Stimulated activated CD8-positive, alpha-beta memory T cell treated with anti-CD3 and anti-CD28 coated beads, Interleukin-12 subunit alpha, Interleukin-12 subunit beta, amount 100 ng/mL, for 4 hours (primary cell): Measurements from ENCODE around the gene PRKCI.
"Not testable (repeated sequence)": the region's sequence is repeated elsewhere in the genome, so short reads cannot be mapped to it uniquely, and the experiment has no call there.

Source experiments
- DNase-seq: peaks from one replicate; pipeline ENCODE4 v3.0.0-alpha.2; 2020; ENCODE audit warnings: low read depth

Gene PRKCI

DNA sequence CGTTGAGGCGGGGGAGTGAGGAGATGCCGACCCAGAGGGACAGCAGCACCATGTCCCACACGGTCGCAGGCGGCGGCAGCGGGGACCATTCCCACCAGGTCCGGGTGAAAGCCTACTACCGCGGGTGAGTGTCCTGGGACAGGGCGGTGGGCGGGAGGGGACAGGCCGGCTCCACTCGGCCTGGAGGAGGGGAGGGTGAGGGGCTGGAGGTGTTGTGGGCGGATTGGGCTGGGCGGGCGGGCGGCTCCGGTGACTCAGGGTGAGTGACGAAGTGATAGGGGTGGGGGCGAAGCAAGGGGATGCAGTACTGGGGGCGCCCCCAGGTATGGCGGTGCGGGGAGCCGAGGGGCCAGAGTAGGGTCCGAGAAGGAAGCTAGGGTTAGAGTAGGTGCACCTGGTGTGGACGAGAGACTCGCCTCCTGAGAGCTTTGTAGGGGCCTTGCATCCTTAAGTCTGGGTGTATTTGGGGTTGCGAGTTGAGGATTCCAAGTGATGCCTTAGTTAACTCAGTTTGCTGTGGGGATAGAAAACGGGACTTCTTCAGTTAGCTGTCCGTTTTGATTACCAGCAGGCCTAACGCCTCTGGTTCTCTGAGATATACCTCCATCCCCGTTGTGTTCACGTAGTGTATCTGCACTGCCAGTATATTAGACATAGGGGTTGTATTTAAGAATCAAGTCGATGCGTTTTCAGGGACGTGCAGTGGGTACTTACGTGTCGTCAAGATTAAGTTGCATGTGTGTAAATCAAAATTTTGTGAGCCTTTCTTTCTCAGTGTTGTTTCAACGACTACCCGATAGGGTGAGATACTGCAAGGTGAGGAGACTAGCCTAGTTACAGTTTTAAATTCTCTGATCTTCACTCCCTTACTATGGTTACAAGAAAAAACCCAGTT is 670 bp downstream of the PRKCI start:
- peak; percentile 30 for DNase-seq

DNA sequence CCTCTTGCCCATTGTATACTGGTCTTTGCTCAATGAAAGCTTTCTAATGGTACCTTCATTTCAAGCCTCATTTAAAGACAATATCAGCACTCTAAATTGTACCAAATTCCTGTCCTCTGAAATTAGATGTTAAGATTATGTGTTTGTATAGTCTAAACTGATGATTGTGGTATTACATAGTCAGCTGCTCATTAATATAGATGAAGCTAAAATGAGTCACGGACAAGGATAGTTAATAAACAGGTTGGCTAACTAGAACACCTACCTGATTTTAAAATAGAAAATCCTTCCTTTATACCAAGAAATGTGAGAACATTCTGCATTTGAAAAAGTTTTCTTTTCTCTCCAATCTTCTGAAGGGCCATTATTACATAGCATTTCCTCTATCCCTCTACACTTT is 2.9 kb downstream of the PRKCI start:
- DNase-seq: no peak

DNA sequence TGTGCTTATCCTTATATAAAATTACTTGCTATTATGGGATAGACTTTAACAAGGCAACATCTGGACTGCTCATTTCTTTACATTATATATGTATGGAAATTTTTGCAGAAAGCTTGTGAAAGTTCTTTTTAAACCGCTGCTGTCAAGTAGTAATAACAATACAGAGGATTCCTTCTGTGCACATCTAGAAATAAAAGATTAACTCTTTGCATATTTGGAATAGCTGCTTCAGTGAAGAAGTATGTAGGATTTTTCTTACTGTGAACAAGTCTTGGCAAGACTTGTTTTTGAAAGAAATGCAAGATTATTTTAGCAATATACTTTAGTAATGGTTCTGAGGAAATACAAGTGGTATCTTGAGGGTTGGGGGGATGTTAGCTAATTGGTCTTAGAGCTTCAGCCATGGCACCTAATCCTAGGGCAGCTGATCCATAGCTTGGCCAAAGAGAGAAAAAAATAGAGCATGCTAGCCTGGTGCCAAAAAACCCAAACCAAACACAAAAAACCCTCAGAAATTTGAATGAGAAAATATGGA is 4.3 kb downstream of the PRKCI start:
- no peak for DNase-seq

DNA sequence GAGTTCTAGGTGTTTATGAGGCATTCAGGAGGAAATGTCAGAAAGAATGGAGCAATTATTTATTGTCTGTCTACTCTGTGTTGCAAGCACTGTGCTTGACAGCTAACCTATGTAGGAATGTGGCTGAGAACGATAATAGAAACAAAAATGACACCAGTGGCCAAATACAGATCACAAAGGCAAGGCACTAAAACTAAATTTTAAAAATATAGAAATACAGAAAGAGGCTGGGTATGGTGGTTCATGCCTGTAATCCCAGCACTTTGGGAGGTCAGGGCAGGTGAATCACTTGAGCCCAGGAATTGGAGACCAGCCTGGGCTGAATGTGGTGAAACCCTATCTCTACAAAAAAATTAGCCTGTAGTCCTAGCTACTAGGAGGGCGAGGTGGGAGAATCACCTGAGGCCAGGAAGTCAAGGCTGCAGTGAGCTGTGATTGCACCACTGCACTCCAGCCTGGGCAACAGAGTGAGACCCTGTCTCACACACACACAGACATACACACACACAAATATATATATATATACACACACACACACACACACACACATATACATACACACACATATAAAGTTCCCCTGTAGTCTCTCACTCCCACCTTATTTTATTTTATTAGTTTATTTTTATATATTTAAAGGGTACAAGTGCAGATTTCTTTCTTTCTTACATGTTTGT is 6.0 kb downstream of the PRKCI start:
- no peak for DNase-seq

DNA sequence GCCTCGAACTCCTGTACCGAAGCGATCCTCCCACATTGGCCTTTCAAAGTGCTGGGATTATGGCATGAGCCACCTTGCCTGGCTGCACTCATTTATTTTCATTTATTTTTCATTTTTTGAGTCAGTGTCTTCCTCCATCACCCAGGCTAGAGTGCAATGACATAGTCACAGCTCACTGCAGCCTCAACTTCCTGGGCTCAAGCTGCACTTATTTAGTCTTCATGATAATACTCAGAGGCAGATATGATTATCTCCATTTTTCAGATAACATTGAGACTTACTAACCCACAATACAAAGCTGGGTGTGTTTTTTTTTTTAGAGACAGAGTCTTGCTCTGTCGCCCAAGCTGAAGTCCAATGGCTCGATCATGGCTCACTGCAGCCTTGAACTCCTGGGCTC is 10.0 kb downstream of the PRKCI start:
- DNase-seq: no peak

DNA sequence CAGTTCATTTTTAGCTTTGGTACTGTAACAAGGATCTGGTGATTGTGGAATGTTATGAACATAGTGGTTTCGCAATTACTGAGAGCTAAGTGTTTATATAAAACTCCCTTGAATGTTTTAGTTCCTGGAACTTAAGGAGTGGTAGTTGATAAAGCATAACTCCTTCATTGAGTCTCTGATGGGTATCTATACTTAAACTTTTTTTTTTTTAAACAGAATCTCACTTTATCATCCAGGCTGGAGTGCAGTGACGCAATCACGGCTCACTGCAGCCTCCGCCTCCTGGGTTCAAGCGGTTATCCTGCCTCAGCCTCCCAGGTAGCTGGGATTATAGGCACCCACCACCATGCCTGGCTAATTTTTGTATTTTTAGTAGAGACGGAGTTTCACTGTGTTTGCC is 11.3 kb downstream of the PRKCI start:
- DNase-seq: no peak

DNA sequence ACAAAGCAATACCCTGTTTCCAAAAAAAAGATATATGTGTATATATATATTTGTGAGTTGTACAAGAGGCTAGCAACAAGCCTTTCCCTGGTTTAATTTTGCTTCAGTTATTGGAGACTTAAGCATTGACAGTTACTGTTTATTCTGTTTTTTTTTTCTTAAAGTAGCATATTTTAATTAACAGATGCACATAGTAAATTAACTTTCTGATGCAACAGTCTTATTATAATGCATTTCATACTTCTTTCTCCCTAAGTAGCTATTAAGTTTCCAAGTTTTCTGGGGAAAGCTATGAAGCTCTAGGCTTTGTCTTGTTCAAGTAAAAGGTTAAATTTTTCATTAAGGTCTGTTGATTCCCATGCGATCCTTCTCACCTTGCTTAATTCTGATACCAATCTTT is 17.9 kb downstream of the PRKCI start:
- no peak for DNase-seq

DNA sequence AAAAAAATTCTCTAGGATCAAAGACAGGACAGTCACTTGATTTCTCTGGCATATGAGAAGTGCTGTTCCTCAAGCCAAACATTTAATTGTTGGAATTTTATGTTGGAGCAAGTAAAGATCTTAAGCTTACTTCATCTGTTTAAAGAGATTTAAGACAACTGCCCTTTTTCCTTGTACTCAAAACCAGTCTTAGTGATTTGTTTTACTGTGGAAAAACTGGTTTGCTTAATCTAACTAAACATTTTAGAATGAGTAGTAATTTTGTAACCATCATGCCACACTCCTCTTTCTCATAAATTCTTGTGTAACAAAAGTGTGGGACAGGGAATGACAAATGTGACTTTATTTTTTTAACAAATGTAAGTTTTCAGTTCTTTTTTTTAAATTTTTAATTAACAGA is 18.4 kb downstream of the PRKCI start:
- DNase-seq: no peak

DNA sequence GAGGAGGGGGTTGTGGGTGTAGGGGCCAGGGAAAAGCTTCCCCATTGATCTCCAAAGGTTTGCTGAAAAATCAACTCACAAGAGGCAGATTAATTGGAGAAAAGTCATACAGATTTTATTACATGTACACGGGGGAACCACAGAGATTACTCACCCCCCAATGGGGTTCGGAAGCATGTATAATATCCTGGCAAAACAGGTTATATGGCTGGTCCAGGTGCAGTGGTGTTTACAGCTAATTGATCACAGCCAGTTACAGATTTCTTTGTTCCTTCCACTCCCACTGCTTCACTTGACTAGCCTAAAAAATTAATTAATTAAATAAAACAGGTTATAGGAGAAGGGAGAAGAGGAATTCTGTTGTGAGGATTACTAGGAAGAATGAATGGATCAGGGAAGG is 22.4 kb downstream of the PRKCI start:
- no peak for DNase-seq

DNA sequence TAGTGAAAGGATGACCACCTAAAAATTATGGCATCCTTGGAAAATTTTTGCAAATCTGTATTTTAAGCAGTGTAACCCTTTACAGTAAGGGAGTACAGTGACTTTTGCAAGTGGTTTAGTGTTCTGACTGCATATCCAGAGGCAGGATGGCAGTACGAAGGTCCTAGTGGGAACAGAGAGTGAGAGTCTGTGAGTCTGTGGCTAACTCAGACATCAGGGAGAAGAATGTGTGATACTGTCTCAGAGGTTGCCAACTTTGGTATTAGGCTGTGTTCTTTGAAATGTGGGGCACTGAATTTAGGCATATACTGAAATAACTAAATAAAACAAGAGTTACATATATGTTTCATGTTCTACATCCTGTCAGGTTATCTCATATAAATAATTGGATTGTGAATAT is 25.7 kb downstream of the PRKCI start:
- no peak for DNase-seq

DNA sequence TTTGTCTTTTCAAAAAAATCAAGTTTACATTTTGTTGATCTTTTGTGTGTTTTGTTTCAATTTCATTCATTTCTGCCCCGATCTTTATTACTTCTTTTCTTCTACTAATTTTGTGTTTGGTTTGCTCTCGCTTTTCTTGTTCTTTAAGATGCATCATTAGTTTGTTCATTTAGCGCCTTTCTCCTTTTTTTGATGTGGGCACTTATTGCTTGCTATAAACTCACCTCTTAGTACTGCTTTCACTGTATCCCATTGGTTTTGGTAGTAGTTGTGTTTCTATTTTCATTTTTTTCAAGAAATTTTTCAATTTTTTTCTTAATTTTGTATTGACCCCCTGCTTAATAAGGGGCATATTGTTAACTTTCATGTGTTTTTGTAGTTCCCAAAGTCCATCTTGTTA is 34.4 kb downstream of the PRKCI start:
- no peak for DNase-seq

DNA sequence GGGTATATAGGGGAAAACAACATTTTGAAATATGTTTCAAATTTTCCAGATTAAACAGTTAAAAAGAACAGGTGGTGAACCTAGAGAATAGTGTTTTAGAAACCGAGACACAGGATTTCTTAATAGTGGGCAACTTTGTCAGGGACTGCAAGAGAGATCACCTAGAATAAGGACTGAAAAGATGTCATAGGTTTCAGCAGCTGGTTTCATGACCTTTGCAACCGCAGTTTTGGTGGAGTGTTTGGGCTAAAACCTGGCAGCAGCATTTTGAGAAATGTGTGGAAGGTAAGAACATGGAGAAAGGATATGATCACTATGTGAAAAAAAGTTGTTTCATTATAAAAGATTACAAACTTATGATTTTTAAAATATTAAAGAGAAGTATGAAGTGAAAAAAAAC is 34.9 kb downstream of the PRKCI start:
- no peak for DNase-seq

DNA sequence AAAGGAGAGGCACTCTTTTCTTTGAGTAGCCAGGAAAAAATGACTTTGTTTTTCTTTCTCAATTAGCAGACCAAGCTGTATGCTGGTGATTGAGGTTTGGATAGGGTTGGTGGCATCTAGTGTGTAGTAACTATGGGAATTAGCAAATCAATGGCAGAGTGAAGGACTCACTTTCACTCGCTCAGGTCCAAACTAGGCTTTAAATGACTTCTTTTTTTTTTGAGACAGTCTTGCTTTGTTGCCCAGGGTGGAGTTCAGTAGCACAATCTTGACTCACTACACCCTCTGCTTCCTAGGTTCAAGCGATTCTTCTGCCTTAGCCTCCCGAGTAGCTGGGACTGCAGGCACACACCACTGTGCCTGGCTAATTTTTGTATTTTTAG is 35.9 kb downstream of the PRKCI start:
- no peak for DNase-seq

DNA sequence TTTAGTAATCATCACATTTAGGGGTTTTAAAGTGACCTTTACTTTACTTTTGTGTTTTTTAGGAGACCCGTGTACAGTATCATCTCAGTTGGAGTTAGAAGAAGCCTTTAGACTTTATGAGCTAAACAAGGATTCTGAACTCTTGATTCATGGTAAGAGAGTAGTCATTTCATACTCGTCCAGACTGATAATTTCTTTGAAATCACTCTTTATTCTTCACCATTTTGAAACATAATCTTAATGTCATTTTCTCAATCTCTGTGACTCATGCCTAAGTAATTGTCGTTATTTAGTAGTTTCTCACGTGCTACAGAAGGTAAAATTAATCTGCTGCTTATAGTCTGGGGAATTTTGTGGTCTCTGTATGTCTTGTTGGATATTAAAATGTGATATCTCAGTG is 37.7 kb downstream of the PRKCI start:
- no peak for DNase-seq

DNA sequence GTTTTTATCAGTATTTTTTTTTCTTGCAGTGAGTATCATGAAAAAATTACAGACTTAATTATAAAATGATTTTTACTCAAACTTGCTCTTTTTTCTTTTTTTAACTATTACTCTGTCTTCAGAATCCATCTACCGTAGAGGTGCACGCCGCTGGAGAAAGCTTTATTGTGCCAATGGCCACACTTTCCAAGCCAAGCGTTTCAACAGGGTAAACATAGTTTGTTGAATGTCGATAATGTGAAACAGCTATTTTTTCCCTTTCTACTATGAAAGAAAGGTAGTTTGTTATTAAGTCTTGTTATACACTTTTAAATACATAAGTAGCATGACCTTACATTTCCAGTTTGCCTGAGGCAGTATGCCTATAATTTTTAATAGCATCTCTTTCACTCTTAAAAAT is 45.6 kb downstream of the PRKCI start:
- no peak for DNase-seq

DNA sequence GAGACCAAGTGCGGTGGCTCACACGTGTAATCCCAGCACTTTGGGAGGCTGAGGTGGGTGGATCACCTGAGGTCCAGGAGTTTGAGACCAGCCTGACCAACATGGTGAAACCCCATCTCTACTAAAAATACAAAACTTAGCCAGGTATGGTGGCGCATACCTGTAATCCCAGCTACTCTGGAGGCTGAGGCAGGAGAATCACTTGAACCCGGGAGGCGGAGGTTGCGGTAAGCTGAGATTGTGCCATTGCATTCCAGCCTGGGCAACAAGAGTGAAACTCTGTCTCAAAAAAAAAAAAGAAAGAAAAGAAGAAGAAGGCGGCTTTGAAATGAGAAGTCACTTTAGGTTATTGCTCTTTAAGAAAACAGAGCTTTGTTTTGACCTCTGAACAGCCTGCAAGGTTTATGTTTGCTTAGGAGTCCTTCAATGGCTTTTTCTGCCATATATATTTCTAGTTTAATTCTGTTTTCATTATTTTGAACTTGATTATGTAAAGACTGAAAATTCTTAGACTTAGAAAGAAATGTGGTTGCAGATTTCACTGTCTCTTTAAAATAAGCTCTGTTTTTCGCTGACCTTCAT is 47.5 kb downstream of the PRKCI start:
- not testable (repeated sequence) for DNase-seq

DNA sequence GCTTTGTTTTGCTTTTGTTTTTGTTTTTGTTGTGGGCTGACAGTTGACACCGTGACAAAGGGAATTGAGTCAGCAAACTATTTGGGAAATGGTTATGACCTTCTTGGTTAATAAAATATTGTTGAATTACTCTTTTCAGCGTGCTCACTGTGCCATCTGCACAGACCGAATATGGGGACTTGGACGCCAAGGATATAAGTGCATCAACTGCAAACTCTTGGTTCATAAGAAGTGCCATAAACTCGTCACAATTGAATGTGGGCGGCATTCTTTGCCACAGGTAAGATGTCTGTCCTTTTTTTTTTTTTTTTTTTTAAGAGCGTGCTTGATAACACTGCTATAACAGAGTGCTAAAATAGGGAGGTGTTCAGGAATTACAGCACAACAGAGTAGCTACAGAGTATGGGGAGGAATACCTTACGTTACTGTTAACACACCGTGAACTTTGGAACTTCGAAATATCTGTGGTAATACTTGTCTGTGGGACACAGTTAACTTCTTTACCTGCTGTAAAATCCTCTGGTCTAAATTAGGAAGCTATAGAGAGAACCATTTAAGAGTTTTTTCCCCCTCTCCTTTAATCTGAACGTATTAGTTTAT is 48.2 kb downstream of the PRKCI start:
- no peak for DNase-seq

DNA sequence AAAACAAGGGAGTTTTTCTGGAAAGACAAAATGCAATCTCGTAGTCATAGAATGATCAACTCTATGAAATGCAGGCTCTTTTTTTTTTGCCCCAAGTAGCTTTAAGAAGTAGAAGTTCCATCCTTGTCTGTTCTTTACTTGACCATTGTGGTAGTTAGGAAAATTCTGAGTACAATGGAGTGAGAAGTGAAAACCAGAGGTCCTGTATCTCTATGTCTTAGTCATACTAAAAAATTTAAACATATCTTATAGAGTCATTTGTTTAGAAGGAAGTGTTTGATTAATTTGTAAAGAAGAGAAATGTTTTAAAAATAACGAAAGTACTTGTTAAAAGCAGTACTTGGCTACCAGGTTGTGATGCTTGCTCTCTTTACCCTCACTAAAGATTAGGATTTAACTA is 52.4 kb downstream of the PRKCI start:
- no peak for DNase-seq

DNA sequence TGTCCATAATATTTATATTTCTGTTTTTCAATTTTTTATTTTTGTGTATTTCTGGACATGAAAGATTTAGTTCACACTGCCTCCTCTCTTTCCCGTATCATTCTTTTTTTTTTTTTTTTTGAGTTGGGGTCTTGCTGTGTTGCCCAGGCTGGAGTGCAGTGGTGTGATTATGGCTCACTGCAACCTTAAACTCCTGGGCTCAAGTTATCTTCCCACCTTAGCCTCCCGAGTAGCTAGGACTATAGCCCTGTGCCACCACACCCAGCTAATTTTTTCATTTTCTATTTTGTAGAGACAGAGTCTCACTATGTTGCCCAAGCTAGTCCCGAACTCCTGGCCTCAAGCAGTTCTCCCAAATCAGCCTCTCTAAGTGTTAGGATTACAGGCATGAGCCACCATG is 53.6 kb downstream of the PRKCI start:
- DNase-seq: no peak

DNA sequence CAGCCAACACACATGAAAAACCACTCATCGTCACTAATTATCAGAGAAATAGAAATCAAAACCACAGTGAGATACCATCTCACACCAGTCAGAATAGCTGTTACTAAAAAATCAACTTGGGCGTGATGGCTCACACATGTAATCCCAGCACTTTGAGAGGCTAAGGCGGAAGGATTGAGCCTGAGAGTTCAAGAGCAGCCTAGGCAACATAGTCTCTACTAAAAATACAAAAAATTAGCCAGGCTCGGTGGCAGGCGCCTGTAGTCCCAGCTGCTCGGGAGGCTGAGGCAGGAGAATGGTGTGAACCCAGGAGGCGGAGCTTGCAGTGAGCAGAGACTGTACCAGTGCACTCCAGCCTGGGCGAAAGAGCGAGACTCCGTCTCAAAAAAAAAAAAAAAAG is 55.1 kb downstream of the PRKCI start:
- DNase-seq: not testable (repeated sequence)

DNA sequence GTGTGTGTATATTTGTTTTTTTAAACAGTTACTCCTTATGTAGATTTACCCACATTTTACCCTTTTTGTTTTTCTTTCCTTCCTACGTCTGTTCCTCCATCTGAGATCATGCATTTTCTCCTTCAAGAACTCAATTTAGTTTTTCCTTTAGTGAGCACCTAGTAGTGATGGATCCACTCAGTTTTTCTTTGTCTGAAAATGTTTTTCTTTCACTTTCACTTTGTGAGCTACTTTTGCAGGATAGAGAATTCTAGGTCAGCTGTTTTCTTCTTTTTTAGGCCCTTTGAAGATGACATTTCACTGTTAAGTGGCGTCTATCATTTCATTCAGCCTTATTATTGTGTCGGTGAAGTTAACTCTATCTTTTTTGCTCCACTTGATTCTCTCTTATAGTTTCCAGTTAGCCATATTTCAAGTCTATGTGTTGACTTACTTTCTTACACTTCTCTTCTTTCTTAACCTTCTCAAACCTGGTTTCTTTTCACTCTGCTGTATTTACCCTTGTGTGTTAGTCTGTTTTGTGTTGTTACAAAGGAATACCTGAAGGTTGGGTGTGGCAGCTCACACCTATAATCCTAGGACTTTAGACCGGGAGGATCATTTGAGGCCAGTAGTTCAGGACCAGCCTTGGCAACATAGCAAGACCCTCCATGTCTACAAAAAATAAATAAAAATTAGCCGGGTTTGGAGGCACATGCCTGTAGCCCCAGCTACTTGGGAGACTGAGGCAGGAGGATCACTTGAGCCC is 55.8 kb downstream of the PRKCI start:
- DNase-seq: no peak

DNA sequence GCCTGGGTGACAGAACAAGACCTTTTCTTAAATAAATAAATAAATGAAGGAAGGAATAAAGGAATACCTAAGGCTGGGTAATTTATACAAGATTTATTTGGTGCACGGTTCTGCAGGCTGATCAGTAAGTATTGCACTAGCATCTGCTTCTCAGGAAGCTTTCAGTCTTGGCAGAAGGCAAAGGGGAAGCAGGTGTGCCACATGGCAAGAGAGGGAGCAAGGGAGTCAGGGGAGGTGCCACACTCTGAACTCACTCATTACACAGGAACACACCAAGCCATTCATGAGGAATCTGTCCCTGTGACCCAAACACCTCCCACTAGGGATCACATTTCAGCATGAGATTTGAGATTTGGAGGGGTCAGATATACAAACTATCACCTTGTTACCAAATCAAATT is 56.4 kb downstream of the PRKCI start:
- no peak for DNase-seq
